ENCODE results near the gene CALD1. TPM values are rescaled to one million over a fixed set of nuclear protein-coding genes. Genes with fewer than 3 reads are reported as not detected.

CALD1 gene, protein sequence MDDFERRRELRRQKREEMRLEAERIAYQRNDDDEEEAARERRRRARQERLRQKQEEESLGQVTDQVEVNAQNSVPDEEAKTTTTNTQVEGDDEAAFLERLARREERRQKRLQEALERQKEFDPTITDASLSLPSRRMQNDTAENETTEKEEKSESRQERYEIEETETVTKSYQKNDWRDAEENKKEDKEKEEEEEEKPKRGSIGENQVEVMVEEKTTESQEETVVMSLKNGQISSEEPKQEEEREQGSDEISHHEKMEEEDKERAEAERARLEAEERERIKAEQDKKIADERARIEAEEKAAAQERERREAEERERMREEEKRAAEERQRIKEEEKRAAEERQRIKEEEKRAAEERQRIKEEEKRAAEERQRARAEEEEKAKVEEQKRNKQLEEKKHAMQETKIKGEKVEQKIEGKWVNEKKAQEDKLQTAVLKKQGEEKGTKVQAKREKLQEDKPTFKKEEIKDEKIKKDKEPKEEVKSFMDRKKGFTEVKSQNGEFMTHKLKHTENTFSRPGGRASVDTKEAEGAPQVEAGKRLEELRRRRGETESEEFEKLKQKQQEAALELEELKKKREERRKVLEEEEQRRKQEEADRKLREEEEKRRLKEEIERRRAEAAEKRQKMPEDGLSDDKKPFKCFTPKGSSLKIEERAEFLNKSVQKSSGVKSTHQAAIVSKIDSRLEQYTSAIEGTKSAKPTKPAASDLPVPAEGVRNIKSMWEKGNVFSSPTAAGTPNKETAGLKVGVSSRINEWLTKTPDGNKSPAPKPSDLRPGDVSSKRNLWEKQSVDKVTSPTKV
- 100 to 1,000 TPM; 162 to 401 (median 226) TPM for total RNA-seq

DNA sequence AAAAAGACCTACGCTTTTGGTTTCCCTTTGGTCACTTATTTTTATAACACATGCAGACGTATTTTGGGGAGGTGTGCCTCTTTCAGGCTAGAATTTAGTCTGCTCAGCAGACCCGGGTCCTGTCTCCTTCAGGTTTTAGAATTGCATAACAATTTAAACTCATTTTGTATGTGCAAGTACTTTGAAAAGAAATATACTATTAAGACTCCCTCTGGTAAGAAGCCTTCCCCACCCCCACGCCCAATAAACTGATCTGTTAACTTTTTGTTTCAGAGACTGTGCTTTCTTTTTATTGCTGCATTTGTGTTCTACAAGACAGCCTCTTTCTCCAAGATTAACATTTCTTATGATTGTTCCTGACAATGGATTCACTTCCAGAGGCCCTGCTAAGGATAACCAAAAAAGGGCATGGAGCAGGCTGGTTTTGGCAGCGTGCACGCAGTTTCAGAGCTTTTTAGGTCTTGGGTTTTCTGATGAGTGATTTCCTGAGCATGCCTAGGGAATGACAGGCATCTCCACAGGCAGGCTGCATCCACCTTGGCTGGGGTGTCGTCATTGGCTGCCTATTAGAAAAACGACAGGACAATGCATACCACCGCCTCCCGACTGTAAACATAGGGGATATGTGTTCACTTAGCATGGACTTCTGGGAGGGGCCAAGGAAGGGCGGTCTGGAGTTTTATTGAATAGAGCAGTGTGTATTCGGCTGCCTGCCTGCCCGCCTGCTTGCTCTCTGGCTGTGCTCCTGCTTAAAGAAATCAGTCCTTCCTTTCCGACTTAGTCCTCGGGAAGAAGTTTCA lies at the start of gene CALD1:
Gene CALD1, plus strand, starts transcription at position 694 of the 800 bp plus-strand sequence. CDS start 88,100 bp downstream, outside the sequence.
- Histone ChIP-seq H3K9me3 (no peaks in the 10 kb centered on the region), H3K27ac (peak within 1 kb of the TSS; percentile 84 to 91 (median 87)), H3K36me3 (no peaks in the 10 kb centered on the region), H3K4me3 (peak within 1 kb of the TSS; percentile 12 to 58 (median 40)), H3K27me3 (no peaks in the 10 kb centered on the region), H3K4me1 (peaks cover 0 to 19% (median 8%) of the 10 kb centered on the region in 4 donors)
- intact Hi-C loops (cut with DNase I; ENCODE audit: low total_unique reads) (loop anchor here (1.0 kb wide), 1 partner anchor 55 kb away; no protein-coding TSS in a partner anchor), in situ Hi-C loops (cut with MboI; ENCODE audit: low pct_ligation_motif_present in 1 of 4, low pct_unique_long_range_greater_than_20kb in 1 of 4, low sequenced_read_pairs in 3 of 4) (no loop called here)
- WGBS, 2 donors (ENCODE audit: low coverage in 1 of 2): 11 to 21% methylated on average over 7 to 15 of the region's 15 CpGs
- DNase-seq: peak; percentile 67
- TF ChIP-seq EP300 (IDR thresholded peaks at IDR 0.05; ENCODE audit: low read depth) (peak; percentile 75), POLR2A (IDR thresholded peaks at IDR 0.05) (peak; percentile 76), POLR2AphosphoS5 (IDR thresholded peaks at IDR 0.05) (peak; percentile 82 to 94 (median 90))
- TF ChIP-seq, protein P1, sequence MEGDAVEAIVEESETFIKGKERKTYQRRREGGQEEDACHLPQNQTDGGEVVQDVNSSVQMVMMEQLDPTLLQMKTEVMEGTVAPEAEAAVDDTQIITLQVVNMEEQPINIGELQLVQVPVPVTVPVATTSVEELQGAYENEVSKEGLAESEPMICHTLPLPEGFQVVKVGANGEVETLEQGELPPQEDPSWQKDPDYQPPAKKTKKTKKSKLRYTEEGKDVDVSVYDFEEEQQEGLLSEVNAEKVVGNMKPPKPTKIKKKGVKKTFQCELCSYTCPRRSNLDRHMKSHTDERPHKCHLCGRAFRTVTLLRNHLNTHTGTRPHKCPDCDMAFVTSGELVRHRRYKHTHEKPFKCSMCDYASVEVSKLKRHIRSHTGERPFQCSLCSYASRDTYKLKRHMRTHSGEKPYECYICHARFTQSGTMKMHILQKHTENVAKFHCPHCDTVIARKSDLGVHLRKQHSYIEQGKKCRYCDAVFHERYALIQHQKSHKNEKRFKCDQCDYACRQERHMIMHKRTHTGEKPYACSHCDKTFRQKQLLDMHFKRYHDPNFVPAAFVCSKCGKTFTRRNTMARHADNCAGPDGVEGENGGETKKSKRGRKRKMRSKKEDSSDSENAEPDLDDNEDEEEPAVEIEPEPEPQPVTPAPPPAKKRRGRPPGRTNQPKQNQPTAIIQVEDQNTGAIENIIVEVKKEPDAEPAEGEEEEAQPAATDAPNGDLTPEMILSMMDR (IDR thresholded peaks at IDR 0.05): no peak

DNA sequence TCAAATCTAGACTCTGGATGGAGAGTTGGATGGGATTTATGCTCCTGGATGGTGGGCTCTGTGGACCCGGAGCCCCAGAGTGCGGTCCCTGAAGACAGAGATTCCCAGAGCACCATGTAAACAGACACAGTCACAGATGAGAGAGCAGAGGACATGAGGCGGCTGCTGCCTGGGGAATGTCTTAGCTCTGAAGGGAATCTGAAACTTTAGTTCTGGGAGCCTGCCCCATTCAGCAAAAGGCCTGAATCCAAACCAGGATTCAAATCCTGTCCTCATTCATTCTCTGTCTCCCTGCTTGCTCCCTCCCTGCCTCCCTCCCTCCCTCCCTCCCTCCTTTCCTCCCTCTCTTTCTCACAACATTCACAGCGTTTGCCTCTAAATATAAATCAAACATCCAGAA lies 49.5 kb upstream of the CALD1 start:
- Histone ChIP-seq H3K4me1 (peaks cover 0 to 14% (median 9%) of the 10 kb centered on the region in 4 donors), H3K4me3 (no peak overlapping the region), H3K27me3 (no peaks in the 10 kb centered on the region), H3K36me3 (no peaks in the 10 kb centered on the region), H3K9me3 (no peaks in the 10 kb centered on the region), H3K27ac (peak overlapping the region; percentile 69 to 88 (median 84))
- DNase-seq: no peak
- intact Hi-C loops (cut with DNase I; ENCODE audit: low total_unique reads): loop anchor here (2.0 kb wide), 1 partner anchor 43 kb away; no protein-coding TSS in a partner anchor
- WGBS, 2 donors (ENCODE audit: low coverage in 1 of 2): 30 to 63% methylated on average over 2 to 4 of the region's 4 CpGs
- TF ChIP-seq POLR2AphosphoS5 (IDR thresholded peaks at IDR 0.05) (no peak), POLR2A (IDR thresholded peaks at IDR 0.05) (no peak), EP300 (IDR thresholded peaks at IDR 0.05; ENCODE audit: low read depth) (no peak)
- TF ChIP-seq, protein P1 (IDR thresholded peaks at IDR 0.05): no peak
- in situ Hi-C loops (cut with MboI; ENCODE audit: low pct_ligation_motif_present in 1 of 4, low pct_unique_long_range_greater_than_20kb in 1 of 4, low sequenced_read_pairs in 3 of 4): no loop called here

DNA sequence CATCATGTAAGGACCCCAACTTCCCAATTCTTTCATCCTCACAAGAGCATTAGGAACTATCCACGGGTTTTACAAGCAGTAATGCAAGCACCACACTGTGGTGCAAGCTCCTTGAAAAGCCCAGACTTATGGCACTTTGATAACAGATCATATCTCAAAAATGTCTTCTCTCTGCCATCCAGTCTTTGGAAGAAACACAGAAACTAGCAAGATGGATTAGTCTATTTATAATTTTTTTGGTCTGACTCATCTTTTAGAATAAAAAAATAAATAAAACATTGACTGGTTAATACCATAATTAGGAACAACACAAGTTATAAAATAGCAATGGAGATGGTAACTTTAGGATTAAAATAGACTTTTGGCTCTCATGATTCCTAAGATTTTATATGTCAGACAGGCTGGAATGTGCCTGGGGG lies 49.0 kb upstream of the CALD1 start:
- Histone ChIP-seq H3K4me1 (peaks cover 0 to 14% (median 9%) of the 10 kb centered on the region in 4 donors), H3K27me3 (no peaks in the 10 kb centered on the region), H3K36me3 (no peaks in the 10 kb centered on the region), H3K27ac (peak overlapping the region; percentile 69 to 88 (median 84)), H3K4me3 (no peak overlapping the region), H3K9me3 (no peaks in the 10 kb centered on the region)
- DNase-seq: no peak
- WGBS, 2 donors (ENCODE audit: low coverage in 1 of 2): 15 to 17% methylated on average over 1 of the region's 1 CpG
- intact Hi-C loops (cut with DNase I; ENCODE audit: low total_unique reads): no loop called here
- in situ Hi-C loops (cut with MboI; ENCODE audit: low pct_ligation_motif_present in 1 of 4, low pct_unique_long_range_greater_than_20kb in 1 of 4, low sequenced_read_pairs in 3 of 4): no loop called here
- peak in 2 of 3 donors; percentile 15 to 54 for TF ChIP-seq POLR2AphosphoS5 (IDR thresholded peaks at IDR 0.05)
- no peak for TF ChIP-seq EP300 (IDR thresholded peaks at IDR 0.05; ENCODE audit: low read depth)
- no peak for TF ChIP-seq POLR2A (IDR thresholded peaks at IDR 0.05)
- TF ChIP-seq, protein P1 (IDR thresholded peaks at IDR 0.05): no peak
